ENCODE results near the gene EIF6. TPM values are rescaled to one million over a fixed set of nuclear protein-coding genes. Genes with fewer than 3 reads are reported as not detected.
A peak's percentile ranks its signal among the peaks of the same experiment; 100 is the strongest.

EIF6 gene
- total and polyA plus RNA-seq, 9 of the 15 experiments (the other 6 are each of a cell fraction or from before 2014, with no cell fraction given) = 165 to 832 (median 229) TPM

DNA sequence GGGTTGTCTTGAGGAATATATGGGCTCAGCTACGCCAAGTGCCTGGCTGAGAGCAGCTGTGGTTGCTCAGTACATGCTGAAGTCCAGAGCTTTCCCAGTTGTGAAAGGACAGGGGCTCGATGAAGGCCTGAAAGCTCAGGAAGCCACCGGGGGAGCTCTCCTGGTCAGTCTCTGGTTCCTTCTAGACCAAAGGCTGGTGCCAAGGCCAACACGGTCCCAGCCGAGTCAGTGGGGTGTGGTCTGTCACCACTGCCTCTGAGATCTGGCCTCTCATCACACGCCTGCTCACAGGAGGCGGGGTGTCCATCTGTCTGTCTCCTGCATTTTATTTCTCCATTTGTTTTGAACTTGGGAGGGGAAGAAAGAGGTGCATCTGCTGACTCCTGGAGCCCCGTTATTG, 12.6 kb upstream of the EIF6 start:
- H3K27ac ChIP-seq (ENCODE audit: extremely low read depth, low read depth, low read length) = no peak overlapping the region
- in situ Hi-C loops (cut with MboI) (no loop called here), intact Hi-C loops (cut with micrococcal nuclease) (no loop called here)
- H3K36me3 ChIP-seq (ENCODE audit: control insufficient read depth, insufficient read depth, low read length) = no peaks in the 10 kb centered on the region
- H3K79me2 ChIP-seq (ENCODE audit: control insufficient read depth, insufficient read depth, low read length) = no peaks in the 10 kb centered on the region
- H2AFZ ChIP-seq (ENCODE audit: low read depth, low read length) = no peak overlapping the region
- ChIA-PET POLR2A (interaction anchor here (0.5 to 1.1 kb wide), 4 partner anchors 9 to 831 kb away, joined by 3 to 6 read pairs (median 3); partner anchors contain the start of gene EIF6), CTCF (ENCODE audit: low intra/inter-chr PET ratio) (no interaction called here)
- H3K4me2 ChIP-seq (ENCODE audit: insufficient read depth, low read length) = no peak overlapping the region
- peaks cover 31 to 45% of the 10 kb centered on the region in 2 experiments for H3K27me3 ChIP-seq (ENCODE audit: control insufficient read depth in 2 of 2, insufficient read depth in 2 of 2, low read length in 2 of 2)
- DNase-seq (ENCODE audit: extremely low read depth in 1 of 4, low spot score in 3 of 4) = no peak
- BruUV-seq (replicated peaks) = no TSS peak
- no peaks in the 10 kb centered on the region for H3K9me3 ChIP-seq (replicated peaks; ENCODE audit: control insufficient read depth, insufficient read depth, low read depth, low read length)
- H3K4me1 ChIP-seq (replicated peaks in 1 of 2; ENCODE audit: control insufficient read depth in 2 of 2, insufficient read depth in 2 of 2, low read length in 2 of 2) = peaks cover 3 to 14% of the 10 kb centered on the region in 2 experiments; a peak in 4 of 5 replicates
- peak overlapping the region in 1 of 2 experiments; percentile 85; a peak in 2 of 4 replicates for H3K9ac ChIP-seq (ENCODE audit: insufficient read depth in 1 of 2, low read depth in 2 of 2, low read length in 2 of 2)
- H3K9me1 ChIP-seq (ENCODE audit: control insufficient read depth, insufficient read depth, low read length) = peaks cover 3% of the 10 kb centered on the region
- ATAC-seq = peak; percentile 70
- FAIRE-seq = no peak
- 0 out of 2 replicates have a peak, but pooled peaks cover 4% of the 10 kb centered on the region for H4K20me1 ChIP-seq (replicated peaks; ENCODE audit: control insufficient read depth, insufficient read depth, low read length)
- 27% methylated on average over 7 of the region's 8 CpGs for whole genome bisulfite sequencing (ENCODE audit: insufficient coverage, low coverage, missing lambda C conversion rate)
- H3K4me3 ChIP-seq = no peak overlapping the region
- TF ChIP-seq, protein P1, sequence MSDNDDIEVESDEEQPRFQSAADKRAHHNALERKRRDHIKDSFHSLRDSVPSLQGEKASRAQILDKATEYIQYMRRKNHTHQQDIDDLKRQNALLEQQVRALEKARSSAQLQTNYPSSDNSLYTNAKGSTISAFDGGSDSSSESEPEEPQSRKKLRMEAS (CRISPR knock-in tag; IDR thresholded peaks at IDR 0.05) = no peak
- TF ChIP-seq MCM5 (IDR thresholded peaks at IDR 0.05; ENCODE audit: low read depth) (no peak), IRF9 (tag; IDR thresholded peaks at IDR 0.05) (no peak), GTF2F1 (IDR thresholded peaks at IDR 0.05; ENCODE audit: low read depth, low read length) (no peak), SMARCC2 (IDR thresholded peaks at IDR 0.05; ENCODE audit: low read depth) (no peak), ZNF764 (CRISPR knock-in tag; IDR thresholded peaks at IDR 0.05; ENCODE audit: low read depth) (no peak), RREB1 (CRISPR knock-in tag; IDR thresholded peaks at IDR 0.05) (no peak), PHB2 (IDR thresholded peaks at IDR 0.05; ENCODE audit: low read depth) (no peak), RBM15 (IDR thresholded peaks at IDR 0.05; ENCODE audit: insufficient read depth, low read length) (no peak)
- TF ChIP-seq, protein P2, sequence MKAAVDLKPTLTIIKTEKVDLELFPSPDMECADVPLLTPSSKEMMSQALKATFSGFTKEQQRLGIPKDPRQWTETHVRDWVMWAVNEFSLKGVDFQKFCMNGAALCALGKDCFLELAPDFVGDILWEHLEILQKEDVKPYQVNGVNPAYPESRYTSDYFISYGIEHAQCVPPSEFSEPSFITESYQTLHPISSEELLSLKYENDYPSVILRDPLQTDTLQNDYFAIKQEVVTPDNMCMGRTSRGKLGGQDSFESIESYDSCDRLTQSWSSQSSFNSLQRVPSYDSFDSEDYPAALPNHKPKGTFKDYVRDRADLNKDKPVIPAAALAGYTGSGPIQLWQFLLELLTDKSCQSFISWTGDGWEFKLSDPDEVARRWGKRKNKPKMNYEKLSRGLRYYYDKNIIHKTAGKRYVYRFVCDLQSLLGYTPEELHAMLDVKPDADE (conservative IDR thresholded peaks at IDR 0.05; ENCODE audit: control insufficient read depth, low read depth, low read length) = no peak

Data from K562 (cell line).